K562 (cell line): ENCODE results near the gene CPA2. TPM values are rescaled to one million over a fixed set of nuclear protein-coding genes. Genes with fewer than 3 reads are reported as not detected.

Source experiments
- BRF1 ChIP-seq: IDR thresholded peaks from 3 replicates; pipeline ENCODE4 v1.6.1; 2011; ENCODE audit warnings: borderline replicate concordance, mild to moderate bottlenecking; ENCODE audit not compliant: insufficient read length; ENCODE audit errors: extremely low read depth
- CREM ChIP-seq: IDR thresholded peaks from 2 replicates; pipeline ENCODE4 v1.6.1; 2014; ENCODE audit warnings: antibody characterized with exemption, low read depth
- DACH1 ChIP-seq: fragments of 450-650 bp; IDR thresholded peaks from 2 replicates; pipeline ENCODE4 v1.6.1; 2018; ENCODE audit not compliant: partially characterized antibody
- E2F1 ChIP-seq: sonication (generic); formaldehyde crosslinking; IDR thresholded peaks from 2 replicates; pipeline ENCODE4 v1.8.1; 2023; ENCODE audit warnings: mild to moderate bottlenecking, missing genetic modification reagents, moderate library complexity
- ESRRA ChIP-seq: fragments of 450-650 bp; IDR thresholded peaks from 2 replicates; pipeline ENCODE4 v1.6.1; 2014; ENCODE audit warnings: low read depth, mild to moderate bottlenecking, moderate library complexity, borderline replicate concordance
- GATAD2A ChIP-seq: fragments of 450-650 bp; IDR thresholded peaks from 2 replicates; pipeline ENCODE4 v1.6.1; 2017
- HCFC1 ChIP-seq: IDR thresholded peaks from 2 replicates; pipeline ENCODE4 v1.6.1; 2012; ENCODE audit warnings: low read depth, low read length, improper control_type of control experiment
- LCOR ChIP-seq: sonication (generic); formaldehyde crosslinking; IDR thresholded peaks from 2 replicates; pipeline ENCODE4 v1.8.0; 2022; ENCODE audit warnings: mild to moderate bottlenecking, missing genetic modification reagents
- MAFF ChIP-seq: IDR thresholded peaks from 2 replicates; pipeline ENCODE4 v1.6.1; 2012; ENCODE audit warnings: low read length, improper control_type of control experiment
- MTA2 ChIP-seq: fragments of 450-650 bp; IDR thresholded peaks from 2 replicates; pipeline ENCODE4 v1.6.1; 2016; ENCODE audit warnings: low read depth
- NFIX ChIP-seq: fragments of 250-450 bp; sonication (Bioruptor Pico); IDR thresholded peaks from 2 replicates; pipeline ENCODE4 v1.4.0; 2020; ENCODE audit warnings: low read depth, mild to moderate bottlenecking, moderate library complexity
- NONO ChIP-seq, 2 experiments: fragments of 200-400 bp in 1 of 2; fragments of 450-650 bp in 1 of 2; formaldehyde crosslinking in 1 of 2; IDR thresholded peaks; 2 replicates each; pipeline ENCODE4 v1.6.1; 2017; ENCODE audit warnings: low read depth in 2 of 2, mild to moderate bottlenecking in 2 of 2, moderate library complexity in 2 of 2, low read length in 1 of 2
- NRF1 ChIP-seq, 2 experiments: fragments of 450-650 bp; IDR thresholded peaks in 1 of 2; conservative IDR thresholded peaks in 1 of 2; 2 replicates each; pipeline ENCODE4 v1.6.1; 2014; ENCODE audit warnings: mild to moderate bottlenecking in 2 of 2
- SRSF9 ChIP-seq: fragments of 200-400 bp; formaldehyde crosslinking; IDR thresholded peaks from 2 replicates; pipeline ENCODE4 v1.6.1; 2017; ENCODE audit warnings: low read depth, low read length, borderline replicate concordance
- TAL1 ChIP-seq: fragments of 450-650 bp; IDR thresholded peaks from 2 replicates; pipeline ENCODE4 v1.6.1; 2016; ENCODE audit warnings: mild to moderate bottlenecking
- XRCC4 ChIP-seq: IDR thresholded peaks from one replicate; pipeline ENCODE4 v1.6.1; 2011; ENCODE audit not compliant: insufficient read depth, insufficient read length; ENCODE audit errors: extremely low read depth
- ZKSCAN1 ChIP-seq: fragments of 150-350 bp; IDR thresholded peaks from 2 replicates; pipeline ENCODE4 v1.6.1; 2016; ENCODE audit warnings: low read depth, low read length
- ZNF175 ChIP-seq: fragments of 200-800 bp; sonication (Bioruptor generic); IDR thresholded peaks from 2 replicates; pipeline ENCODE4 v1.6.1; 2016; ENCODE audit warnings: low read depth, mild to moderate bottlenecking, missing genetic modification characterization, missing compliant biosample characterization
- ZNF395 ChIP-seq: fragments of 200-800 bp; sonication (Bioruptor generic); IDR thresholded peaks from 2 replicates; pipeline ENCODE4 v1.6.1; 2017; ENCODE audit warnings: missing genetic modification characterization, missing compliant biosample characterization
- ZNF644 ChIP-seq: fragments of 200-800 bp; sonication (Bioruptor generic); IDR thresholded peaks from 2 replicates; pipeline ENCODE4 v1.6.1; 2016; ENCODE audit warnings: low read depth, missing genetic modification characterization, missing compliant biosample characterization
- ZNF668 ChIP-seq: fragments of 250-450 bp; sonication (Bioruptor Pico); IDR thresholded peaks from 2 replicates; pipeline ENCODE4 v1.8.0; 2022; ENCODE audit warnings: mild to moderate bottlenecking, inconsistent platforms
- polyA plus RNA-seq, 8 experiments: library from polyadenylated mRNA; depleted of rRNA in 4 of 8; stranded (reverse) in 5 of 8; unstranded in 3 of 8; fragments of >200 nt; fragmentation: Nextera tagmentation in 2 of 8; fragmentation: Illumina TruSeq in 1 of 8; extraction: Ambion mirVana in 2 of 8; extraction: Trizol in 1 of 8; gene quantifications; 2 replicates each; pipeline versions ENCODE4 v1.2.1 to v1.2.3, GENCODE V29; 2011 to 2014; ENCODE audit warnings: inconsistent platforms in 1 of 8, missing spikeins in 1 of 8
- total RNA-seq, 7 experiments: library from RNA; depleted of rRNA in 6 of 7; stranded (reverse); fragments of >200 nt in 6 of 7; fragmentation: Illumina TruSeq in 2 of 7; extraction: Trizol in 2 of 7; gene quantifications; 2 replicates each; pipeline versions ENCODE4 v1.2.1 to v1.2.3, GENCODE V29; 2011 to 2021; ENCODE audit warnings: low replicate concordance in 1 of 7
- TF ChIP-seq, protein P1 (sequence below), 2 experiments: IDR thresholded peaks in 1 of 2; conservative IDR thresholded peaks in 1 of 2; 2 replicates each; pipeline ENCODE4 v1.6.1; 2016; ENCODE audit warnings: low read depth in 2 of 2, mild to moderate bottlenecking in 1 of 2, missing compliant biosample characterization in 1 of 2, missing genetic modification characterization in 1 of 2, moderate library complexity in 1 of 2

Gene CPA2
- total and polyA plus RNA-seq, 9 of the 15 experiments (the other 6 are each of a cell fraction or from before 2014, with no cell fraction given), result 0.04 to 0.84 (median 0.09) TPM; not detected in 4

DNA sequence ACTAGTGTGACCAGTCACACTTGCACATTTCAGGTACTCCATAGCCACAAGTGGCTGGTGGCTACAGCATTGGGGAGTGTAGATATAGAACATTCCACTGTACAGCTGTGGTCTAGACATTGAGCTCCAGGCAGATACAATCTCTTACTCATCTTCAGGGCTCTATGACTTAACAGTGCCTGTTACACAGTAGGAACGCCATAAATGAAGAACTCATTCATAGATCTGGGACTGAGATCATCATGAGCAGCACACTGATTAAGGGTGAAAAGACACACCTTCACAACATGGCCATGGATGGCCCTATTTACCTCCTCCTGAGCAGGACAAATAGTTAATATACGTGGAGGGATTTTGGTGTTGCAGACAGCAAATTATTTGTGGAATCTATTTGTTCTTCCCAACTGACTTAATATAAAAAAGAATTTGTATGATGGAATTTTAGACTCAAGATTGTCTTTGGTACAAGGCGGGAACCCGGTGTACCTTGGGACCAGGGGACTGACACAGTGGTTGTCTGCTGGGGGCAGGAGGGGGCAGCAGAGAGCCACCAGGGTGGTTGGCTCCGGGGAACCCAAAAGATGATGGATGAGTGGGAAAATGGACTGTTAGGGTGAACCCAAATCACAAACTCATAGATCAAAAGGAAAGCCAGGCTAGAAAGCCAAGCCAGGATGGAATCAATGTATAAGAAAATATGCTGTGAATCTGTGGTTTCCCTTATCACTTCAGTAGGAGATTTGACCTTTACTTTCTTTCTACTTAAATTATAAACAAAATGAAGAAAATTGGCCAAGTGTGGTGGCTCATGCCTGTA lies 24.3 kb upstream of the CPA2 start (continued):
- TF ChIP-seq, protein P1, sequence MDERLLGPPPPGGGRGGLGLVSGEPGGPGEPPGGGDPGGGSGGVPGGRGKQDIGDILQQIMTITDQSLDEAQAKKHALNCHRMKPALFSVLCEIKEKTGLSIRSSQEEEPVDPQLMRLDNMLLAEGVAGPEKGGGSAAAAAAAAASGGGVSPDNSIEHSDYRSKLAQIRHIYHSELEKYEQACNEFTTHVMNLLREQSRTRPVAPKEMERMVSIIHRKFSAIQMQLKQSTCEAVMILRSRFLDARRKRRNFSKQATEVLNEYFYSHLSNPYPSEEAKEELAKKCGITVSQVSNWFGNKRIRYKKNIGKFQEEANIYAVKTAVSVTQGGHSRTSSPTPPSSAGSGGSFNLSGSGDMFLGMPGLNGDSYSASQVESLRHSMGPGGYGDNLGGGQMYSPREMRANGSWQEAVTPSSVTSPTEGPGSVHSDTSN (CRISPR knock-in tag; IDR thresholded peaks at IDR 0.05; ENCODE audit: low read depth), result no peak
- TF ChIP-seq, protein P1 (tag; conservative IDR thresholded peaks at IDR 0.05; ENCODE audit: low read depth), result peak; percentile 69
- TF ChIP-seq E2F1 (no peak), ZNF644 (tag) (no peak), ZNF395 (no peak), HCFC1 (0 out of 2 replicates have a peak, but pooled peaks have one; percentile 20), LCOR (CRISPR knock-in tag) (peak; percentile 81; the same call in 1 of the 2 replicates), GATAD2A (peak; percentile 75; the same call in 1 of the 2 replicates), ZNF668 (CRISPR knock-in tag) (peak; percentile 9; the same call in 1 of the 2 replicates), TAL1 (0 out of 2 replicates have a peak, but pooled peaks have one; percentile 23), NONO (IDR thresholded peaks at IDR 0.05; ENCODE audit: low read depth in 2 of 2, low read length in 1 of 2) (0 out of 4 replicates have a peak, but pooled peaks of 1 of the 2 experiments have one; percentile 21), ESRRA (peak; percentile 12; the same call in 1 of the 2 replicates), ZNF175 (CRISPR knock-in tag) (0 out of 2 replicates have a peak, but pooled peaks have one; percentile 51), NRF1 (conservative IDR thresholded peaks at IDR 0.05 in 1 of 2, IDR thresholded peaks at IDR 0.05 in 1 of 2) (peak; percentile 32 to 35; a peak in 2 of 4 replicates), XRCC4 (no peak), ZKSCAN1 (peak; percentile 63; the same call in 1 of the 2 replicates), SRSF9 (no peak), NFIX (CRISPR knock-in tag) (no peak), MAFF (no peak), CREM (peak; percentile 87), BRF1 (no peak), DACH1 (peak; percentile 70), MTA2 (peak; percentile 27; the same call in 1 of the 2 replicates)
